SH-SY5Y (cell line): ENCODE data around the gene PALB2.

Experiments
- GATA2 ChIP-seq: IDR thresholded peaks from 2 replicates; pipeline ENCODE4 v1.6.1; 2011; ENCODE audit warnings: mild to moderate bottlenecking, low read depth, low read length
- GATA3 ChIP-seq: IDR thresholded peaks from 2 replicates; pipeline ENCODE4 v1.6.1; 2011; ENCODE audit warnings: low read depth, mild to moderate bottlenecking, low read length, moderate library complexity

The PALB2 gene

GRCh38 chr16:23640931-23641765 is at the start of gene PALB2, which contains the start of gene DCTN5:
PALB2 (minus strand) TSS chr16:23641310; CDS start chr16:23641157, 153 bp downstream.
DCTN5 (plus strand) TSS chr16:23641466; CDS start chr16:23641543, 77 bp downstream.
- TF ChIP-seq GATA2 (no peak), GATA3 (no peak)

- no peak for TF ChIP-seq GATA3
- no peak for TF ChIP-seq GATA2
Observed at GRCh38 chr16:23689442-23690187, 48.5 kb upstream of the PALB2 start.

- TF ChIP-seq GATA2 (no peak), GATA3 (no peak)
Observed at GRCh38 chr16:23687034-23687808, 46.1 kb upstream of the PALB2 start.

GRCh38 chr16:23683487-23683886 is 42.4 kb upstream of the PALB2 start:
- TF ChIP-seq GATA3, result no peak
- TF ChIP-seq GATA2, result no peak

GRCh38 chr16:23682181-23682580 is 41.1 kb upstream of the PALB2 start:
- TF ChIP-seq GATA2, result no peak

GRCh38 chr16:23679986-23680336 is 38.9 kb upstream of the PALB2 start:
- TF ChIP-seq GATA3, result no peak
- no peak for TF ChIP-seq GATA2

GRCh38 chr16:23679274-23679985 is 38.3 kb upstream of the PALB2 start:
- TF ChIP-seq GATA2 (no peak), GATA3 (no peak)

- TF ChIP-seq GATA2, result no peak
- no peak for TF ChIP-seq GATA3
Observed at GRCh38 chr16:23678430-23679273, 37.5 kb upstream of the PALB2 start, which contains the start of gene PLK1. PLK1 (plus strand) TSS chr16:23678889; CDS start chr16:23678933, 44 bp downstream.

GRCh38 chr16:23676924-23677480 is 35.9 kb upstream of the PALB2 start:
- TF ChIP-seq GATA2 (no peak), GATA3 (no peak)

GRCh38 chr16:23673971-23674614 is 33.0 kb upstream of the PALB2 start:
- TF ChIP-seq GATA2, result no peak
- TF ChIP-seq GATA3, result no peak

- TF ChIP-seq GATA3, result no peak
- no peak for TF ChIP-seq GATA2
Observed at GRCh38 chr16:23670137-23670776, 29.1 kb upstream of the PALB2 start.
